Karpas-422 (cell line): Measurements from ENCODE around the gene KCTD5. TPM values are rescaled to one million over a fixed set of nuclear protein-coding genes. Genes with fewer than 3 reads are reported as not detected.

ENCODE experiments used
- DNase-seq: peaks from one replicate; pipeline ENCODE4 v3.0.0-alpha.2; 2015
- H2AFZ ChIP-seq: fragments of 200-600 bp; sonication (generic); 2 replicates; pipeline ENCODE4 v1.6.1; 2014; ENCODE audit warnings: antibody characterized with exemption, low read length, mixed read lengths
- H3K27ac ChIP-seq: fragments of 200-600 bp; sonication (generic); 2 replicates; pipeline ENCODE4 v1.5.1; 2014; ENCODE audit warnings: mild to moderate bottlenecking, low read length, moderate library complexity
- H3K27me3 ChIP-seq: fragments of 200-600 bp; sonication (generic); 2 replicates; pipeline ENCODE4 v1.6.1; 2014; ENCODE audit warnings: low read length, mixed read lengths
- H3K36me3 ChIP-seq: fragments of 200-600 bp; sonication (generic); 2 replicates; pipeline ENCODE4 v1.6.1; 2014; ENCODE audit warnings: low read length, mixed read lengths; ENCODE audit not compliant: insufficient read depth
- H3K4me1 ChIP-seq: fragments of 200-600 bp; sonication (generic); 2 replicates; pipeline ENCODE4 v1.6.1; 2014; ENCODE audit warnings: mild to moderate bottlenecking, low read length, mixed read lengths
- H3K4me2 ChIP-seq: fragments of 200-600 bp; sonication (generic); 2 replicates; pipeline ENCODE4 v1.6.1; 2014; ENCODE audit warnings: low read length, low read depth, mild to moderate bottlenecking; ENCODE audit not compliant: poor library complexity, severe bottlenecking
- H3K4me3 ChIP-seq: fragments of 200-600 bp; sonication (generic); 2 replicates; pipeline ENCODE4 v1.5.1; 2014; ENCODE audit warnings: mild to moderate bottlenecking, antibody characterized with exemption, low read length, mixed read lengths
- H3K79me2 ChIP-seq: fragments of 200-600 bp; sonication (generic); 2 replicates; pipeline ENCODE4 v1.6.1; 2014; ENCODE audit warnings: mild to moderate bottlenecking, low read length, mixed read lengths
- H3K9ac ChIP-seq: fragments of 200-600 bp; sonication (generic); 2 replicates; pipeline ENCODE4 v1.6.0; 2014; ENCODE audit warnings: low read length
- H3K9me2 ChIP-seq: fragments of 200-600 bp; sonication (generic), shearing (Covaris generic); replicated peaks from 2 replicates; pipeline ENCODE4 v1.6.0; 2014; ENCODE audit warnings: mild to moderate bottlenecking, low read length, moderate library complexity; ENCODE audit not compliant: insufficient read depth
- H3K9me3 ChIP-seq: fragments of 300-700, 200-600 bp; sonication (generic); 2 replicates; pipeline ENCODE4 v1.6.1; 2014; ENCODE audit warnings: low read length, mixed read lengths
- H4K20me1 ChIP-seq: fragments of 200-600 bp; sonication (generic); 2 replicates; pipeline ENCODE4 v1.6.1; 2014; ENCODE audit warnings: mild to moderate bottlenecking, antibody characterized with exemption, low read length, low read depth; ENCODE audit not compliant: insufficient read depth
- total RNA-seq: library from RNA; depleted of rRNA; stranded (reverse); fragments of >200 nt; shearing (Covaris generic); gene quantifications from 2 replicates; pipeline ENCODE4 v1.2.3, GENCODE V29; 2014; ENCODE audit warnings: low replicate concordance

Gene KCTD5
- total RNA-seq, 1 experiment from 2014 or later, result 15.7 TPM

DNA sequence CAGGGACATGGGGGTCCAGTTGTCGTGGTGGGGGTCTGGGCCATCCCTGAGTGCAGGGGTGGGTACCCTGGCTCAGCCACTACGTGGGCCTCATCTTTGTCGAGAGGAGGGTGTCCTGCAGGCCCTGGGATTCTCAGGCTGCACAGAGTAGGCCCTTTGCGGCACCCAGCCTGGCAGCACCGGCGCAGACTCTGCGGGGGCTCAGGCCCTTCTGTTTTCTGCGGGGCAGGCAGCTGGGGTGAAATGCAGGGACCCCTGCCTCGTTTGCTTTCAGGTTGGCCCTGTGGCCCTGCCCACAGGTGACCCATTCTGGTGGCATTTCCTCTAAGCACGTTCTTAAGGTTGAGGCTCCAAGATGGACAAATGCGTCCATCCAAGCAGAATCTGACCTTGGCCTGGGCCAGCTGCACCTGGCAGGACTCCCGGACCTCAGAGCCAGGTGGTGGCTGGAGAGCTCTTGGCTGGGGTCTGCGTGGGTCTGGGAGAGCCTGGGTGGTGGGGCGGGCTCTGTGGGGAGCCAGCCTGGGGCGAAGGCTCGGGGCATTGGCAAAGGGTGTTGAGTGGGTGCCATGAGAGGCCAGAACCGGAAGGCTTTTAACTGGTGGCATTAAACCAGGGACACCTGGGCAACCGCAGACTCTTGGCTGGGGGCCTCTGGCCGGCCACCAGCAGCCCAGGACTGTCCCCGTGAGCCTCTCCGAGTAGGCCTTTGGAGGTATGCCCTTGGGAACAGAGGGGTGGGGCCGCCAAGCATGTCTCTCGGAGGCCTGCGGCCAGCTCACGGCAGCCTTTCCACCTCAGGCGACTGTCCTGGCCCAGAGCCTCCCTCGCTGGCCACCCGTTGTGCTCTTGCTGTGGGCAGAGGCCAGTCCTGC, 20.8 kb downstream of the KCTD5 start:
- H4K20me1 ChIP-seq, result 0 out of 2 replicates have a peak, but pooled peaks cover 3% of the 10 kb centered on the region
- H3K9me3 ChIP-seq, result no peaks in the 10 kb centered on the region
- no peak overlapping the region for H3K4me2 ChIP-seq
- no peaks in the 10 kb centered on the region for H3K9me2 ChIP-seq
- H3K27ac ChIP-seq, result no peak overlapping the region
- DNase-seq, result no peak
- H3K4me3 ChIP-seq, result no peak overlapping the region
- no peak overlapping the region for H3K9ac ChIP-seq
- no peaks in the 10 kb centered on the region for H3K79me2 ChIP-seq
- H3K36me3 ChIP-seq, result no peaks in the 10 kb centered on the region
- H3K27me3 ChIP-seq, result no peaks in the 10 kb centered on the region
- H2AFZ ChIP-seq, result no peak overlapping the region
- no peaks in the 10 kb centered on the region for H3K4me1 ChIP-seq

DNA sequence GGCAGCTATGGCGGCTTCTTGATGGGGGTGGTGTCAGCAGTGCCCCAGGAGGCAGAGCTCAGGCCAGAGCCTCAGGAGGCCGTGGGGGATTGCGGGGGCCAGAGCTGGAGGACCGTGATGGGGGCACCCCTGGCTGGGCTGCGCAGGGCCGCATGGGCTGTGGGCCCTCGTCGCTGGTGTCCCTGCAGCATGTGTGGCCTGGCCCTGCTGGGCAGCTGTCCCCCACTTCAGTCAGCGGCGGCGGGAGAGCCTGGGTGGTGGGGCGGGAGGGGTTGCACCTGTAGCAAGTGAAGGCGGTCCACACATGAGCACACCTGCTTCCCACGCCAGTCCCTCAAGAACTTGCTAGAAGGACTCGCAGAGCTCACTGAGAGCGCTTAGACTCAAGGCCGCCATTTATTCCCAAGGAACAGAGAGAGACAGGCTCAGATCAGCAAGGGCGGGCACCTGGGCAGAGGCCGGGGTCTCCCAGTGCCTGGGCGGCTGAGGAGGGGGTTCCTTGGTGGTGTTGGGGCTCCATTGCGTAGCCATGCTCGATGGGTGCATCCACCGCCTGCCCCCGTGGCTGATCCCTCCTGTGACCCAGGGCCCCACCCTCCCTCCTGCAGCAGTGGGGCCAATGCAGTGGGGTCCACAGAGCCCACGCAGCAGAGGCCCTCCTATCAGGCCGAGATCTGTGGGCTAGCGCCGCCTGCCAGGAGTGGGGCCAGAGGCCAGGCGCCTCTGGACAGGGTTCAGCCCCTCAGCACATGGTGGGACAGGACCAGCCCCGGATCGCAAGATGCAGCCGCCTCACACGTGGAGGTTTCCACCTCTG, 22.1 kb downstream of the KCTD5 start:
- Histone ChIP-seq H3K9me2 (no peaks in the 10 kb centered on the region), H3K27ac (no peak overlapping the region), H3K9ac (no peak overlapping the region), H3K79me2 (no peaks in the 10 kb centered on the region), H2AFZ (no peak overlapping the region), H3K4me2 (no peak overlapping the region), H3K9me3 (no peaks in the 10 kb centered on the region), H4K20me1 (peaks cover 4% of the 10 kb centered on the region; the same call in 1 of the 2 replicates), H3K4me3 (no peak overlapping the region), H3K36me3 (no peaks in the 10 kb centered on the region), H3K4me1 (no peaks in the 10 kb centered on the region), H3K27me3 (no peaks in the 10 kb centered on the region)
- no peak for DNase-seq

DNA sequence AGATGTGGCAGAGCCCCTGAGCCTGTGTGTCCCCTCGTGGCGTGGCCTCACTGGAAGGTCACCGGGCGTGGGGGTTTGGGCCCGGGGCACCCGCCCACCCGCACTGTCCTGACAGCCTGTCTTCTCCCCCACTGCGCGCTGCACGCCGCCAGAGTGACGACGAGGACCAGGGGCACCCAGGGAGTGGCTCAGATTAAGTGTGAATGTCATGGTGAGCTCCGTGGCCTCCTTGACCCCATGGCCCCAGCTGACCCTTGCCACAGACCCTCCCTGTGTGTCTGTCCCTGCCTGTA, 22.6 kb downstream of the KCTD5 start:
- Histone ChIP-seq H3K27me3 (no peaks in the 10 kb centered on the region), H4K20me1 (peaks cover 3% of the 10 kb centered on the region; the same call in 1 of the 2 replicates), H3K79me2 (no peaks in the 10 kb centered on the region), H2AFZ (no peak overlapping the region), H3K27ac (no peak overlapping the region), H3K4me2 (no peak overlapping the region), H3K9me3 (no peaks in the 10 kb centered on the region), H3K4me3 (no peak overlapping the region), H3K9ac (no peak overlapping the region), H3K4me1 (no peaks in the 10 kb centered on the region), H3K9me2 (no peaks in the 10 kb centered on the region), H3K36me3 (no peaks in the 10 kb centered on the region)
- no peak for DNase-seq

DNA sequence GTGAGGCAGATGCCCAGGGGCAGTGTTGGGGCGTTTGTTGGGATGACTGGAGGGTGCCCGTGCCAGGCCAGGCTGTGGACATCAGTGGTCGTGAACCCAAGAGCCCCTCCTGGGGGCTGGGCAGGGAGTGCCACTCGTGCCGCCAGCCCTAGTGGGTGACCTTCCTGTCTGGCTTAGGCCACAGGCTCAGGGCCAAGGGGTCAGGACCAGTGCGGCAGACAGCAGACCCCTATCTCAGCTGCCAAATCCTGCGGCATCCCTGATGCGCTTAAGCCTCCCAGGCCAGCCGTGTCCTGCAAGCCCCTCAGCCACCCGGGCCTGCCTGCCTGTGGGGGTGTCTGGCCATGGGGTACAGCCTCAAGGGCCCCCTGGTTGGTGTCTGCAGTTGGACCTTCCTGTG, 23.0 kb downstream of the KCTD5 start:
- H3K4me2 ChIP-seq, result no peak overlapping the region
- no peaks in the 10 kb centered on the region for H3K27me3 ChIP-seq
- DNase-seq, result no peak
- H3K36me3 ChIP-seq, result no peaks in the 10 kb centered on the region
- H3K79me2 ChIP-seq, result no peaks in the 10 kb centered on the region
- no peak overlapping the region for H3K4me3 ChIP-seq
- H3K9ac ChIP-seq, result no peak overlapping the region
- no peaks in the 10 kb centered on the region for H3K9me2 ChIP-seq
- H3K27ac ChIP-seq, result no peak overlapping the region
- no peak overlapping the region for H2AFZ ChIP-seq
- H3K9me3 ChIP-seq, result no peaks in the 10 kb centered on the region
- H4K20me1 ChIP-seq, result peaks cover 3% of the 10 kb centered on the region; the same call in 1 of the 2 replicates
- no peaks in the 10 kb centered on the region for H3K4me1 ChIP-seq

DNA sequence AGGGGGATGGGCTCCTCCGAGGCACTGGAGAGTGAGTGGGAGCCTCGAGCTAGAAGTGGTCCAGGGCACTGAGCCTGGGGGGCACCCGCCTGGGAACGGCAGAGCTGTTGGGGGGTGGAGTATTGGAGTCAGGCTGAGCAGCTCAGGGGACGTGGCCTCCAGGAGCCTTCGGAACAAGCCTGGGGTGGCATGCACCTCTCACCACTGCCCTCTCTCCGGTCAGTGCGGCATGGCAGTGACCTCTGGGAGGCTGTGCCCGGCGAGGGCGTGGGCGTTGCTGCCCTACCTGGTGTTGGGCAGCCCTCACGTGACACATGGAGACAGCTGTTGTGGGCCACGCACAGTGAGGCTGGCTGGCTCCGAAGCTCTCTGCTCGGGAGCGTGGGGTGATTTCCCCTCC, 23.8 kb downstream of the KCTD5 start:
- Histone ChIP-seq H3K4me2 (no peak overlapping the region), H3K4me3 (no peak overlapping the region), H4K20me1 (peaks cover 3% of the 10 kb centered on the region; the same call in 1 of the 2 replicates), H3K36me3 (no peaks in the 10 kb centered on the region), H3K4me1 (no peaks in the 10 kb centered on the region), H3K27ac (no peak overlapping the region), H3K27me3 (no peaks in the 10 kb centered on the region), H3K9me3 (no peaks in the 10 kb centered on the region), H3K9me2 (no peaks in the 10 kb centered on the region), H3K9ac (no peak overlapping the region), H2AFZ (no peak overlapping the region), H3K79me2 (no peaks in the 10 kb centered on the region)
- no peak for DNase-seq

DNA sequence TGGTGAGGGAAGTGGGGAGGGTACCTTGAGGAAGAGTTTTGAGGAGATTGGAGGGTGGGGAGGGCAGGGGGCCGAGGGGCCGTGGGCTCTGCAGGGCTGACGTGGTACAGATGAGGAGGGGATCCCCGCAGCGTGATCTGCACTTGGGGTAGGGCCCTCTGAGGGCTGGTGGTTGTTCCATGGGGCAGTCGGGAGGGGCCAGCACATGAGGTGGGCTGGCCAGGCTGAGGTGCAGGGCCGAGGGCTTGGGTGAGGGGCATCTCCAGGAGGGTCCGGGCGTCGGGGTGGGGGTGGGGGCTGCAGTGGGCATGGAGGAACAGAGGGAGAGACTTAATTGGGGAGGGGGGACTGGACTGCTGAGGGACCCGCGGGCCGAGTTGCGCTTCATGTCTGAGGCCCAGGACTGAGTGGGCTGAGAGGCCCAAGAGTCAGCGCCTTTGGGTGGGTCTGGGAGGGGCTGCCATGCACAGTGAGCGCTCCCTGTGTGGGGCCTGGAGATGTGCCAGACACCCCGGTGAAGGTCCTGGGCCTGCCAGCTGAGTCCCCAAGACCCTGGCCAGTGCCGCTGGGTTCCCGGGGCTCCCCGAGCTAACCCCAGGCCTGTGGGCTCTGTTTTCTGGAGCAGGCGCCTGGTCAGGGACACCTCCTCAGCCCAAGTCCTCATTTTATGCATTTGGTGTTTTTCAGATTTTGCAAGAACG, 24.4 kb downstream of the KCTD5 start:
- H3K9me2 ChIP-seq, result no peaks in the 10 kb centered on the region
- no peak overlapping the region for H3K27ac ChIP-seq
- H3K27me3 ChIP-seq, result no peaks in the 10 kb centered on the region
- no peak overlapping the region for H3K4me2 ChIP-seq
- no peak overlapping the region for H3K4me3 ChIP-seq
- no peaks in the 10 kb centered on the region for H3K9me3 ChIP-seq
- H3K36me3 ChIP-seq, result no peaks in the 10 kb centered on the region
- H4K20me1 ChIP-seq, result peaks cover 3% of the 10 kb centered on the region; the same call in 1 of the 2 replicates
- no peaks in the 10 kb centered on the region for H3K4me1 ChIP-seq
- no peak for DNase-seq
- no peak overlapping the region for H2AFZ ChIP-seq
- H3K9ac ChIP-seq, result no peak overlapping the region
- H3K79me2 ChIP-seq, result no peaks in the 10 kb centered on the region

DNA sequence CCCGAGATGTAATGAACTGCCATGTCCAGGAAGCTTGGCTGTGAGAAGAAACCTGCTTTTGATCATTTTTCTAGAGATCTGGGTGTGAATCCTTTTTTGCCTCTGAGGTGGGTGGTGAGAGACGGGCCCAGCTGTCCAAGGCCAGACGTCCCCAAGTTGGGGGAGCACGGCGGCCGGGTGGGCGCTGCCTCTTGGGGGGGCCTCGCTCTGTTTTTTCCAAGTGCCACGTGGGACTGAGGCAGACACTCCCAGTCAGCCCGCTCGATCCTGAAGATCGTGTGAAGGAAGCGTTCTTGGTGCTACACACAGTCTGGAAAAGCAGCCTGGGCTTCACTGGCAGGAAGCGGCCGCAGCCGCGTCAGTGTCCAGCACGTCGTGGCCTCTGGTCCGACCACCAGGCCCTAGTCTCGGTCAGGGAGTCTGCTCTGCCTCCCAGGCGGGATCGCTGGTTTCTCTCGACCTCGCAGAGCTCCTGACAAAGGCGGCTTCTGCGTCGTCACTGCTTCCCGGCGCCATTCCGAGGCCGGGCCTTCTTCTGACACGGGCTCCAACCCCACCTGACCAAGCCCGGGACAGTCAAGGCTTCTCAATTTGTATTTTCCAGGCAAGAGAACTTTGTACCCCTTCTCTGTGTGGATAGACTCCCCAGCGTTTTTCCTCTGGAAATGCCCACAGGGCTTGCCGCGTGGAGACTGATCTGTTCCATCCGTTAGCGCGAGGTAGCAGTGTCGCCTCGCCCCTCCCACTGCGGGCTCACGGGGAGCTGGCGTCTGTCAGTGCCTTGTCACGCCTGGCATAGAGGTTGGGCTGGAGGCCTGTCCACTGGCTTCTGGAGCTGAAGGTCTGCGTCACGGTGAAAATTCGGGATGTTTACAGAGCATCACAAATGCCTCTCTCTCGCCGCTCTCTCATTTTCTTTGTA, 25.3 kb downstream of the KCTD5 start:
- Histone ChIP-seq H3K9ac (no peak overlapping the region), H3K27ac (no peak overlapping the region), H3K4me1 (no peaks in the 10 kb centered on the region), H3K27me3 (no peaks in the 10 kb centered on the region), H3K9me2 (no peaks in the 10 kb centered on the region), H3K9me3 (no peaks in the 10 kb centered on the region), H3K79me2 (no peaks in the 10 kb centered on the region), H3K4me3 (no peak overlapping the region), H3K4me2 (no peak overlapping the region), H2AFZ (no peak overlapping the region), H4K20me1 (peaks cover 3% of the 10 kb centered on the region; the same call in 1 of the 2 replicates), H3K36me3 (no peaks in the 10 kb centered on the region)
- no peak for DNase-seq
